ENCODE measurements around the gene DESI1.

GRCh38 chr22:41570221-41570620, 50.6 kb downstream of the DESI1 start:
- TF ChIP-seq CTCF (IDR thresholded peaks at IDR 0.05): no peak
- TF ChIP-seq EZH2 (IDR thresholded peaks at IDR 0.05; ENCODE audit: borderline replicate concordance, insufficient read depth, low read depth, low read length, poor library complexity, severe bottlenecking): no peak

All from B cell (primary cell).